GM12874 (cell line): ENCODE data around the gene LGALS14.

Experiments
- TF ChIP-seq, protein P1 (sequence below): IDR thresholded peaks from 2 replicates; pipeline ENCODE4 v1.5.1; 2011; ENCODE audit warnings: low read depth, mild to moderate bottlenecking, control low read depth, low read length, moderate library complexity; ENCODE audit not compliant: insufficient read depth

The LGALS14 gene, protein sequence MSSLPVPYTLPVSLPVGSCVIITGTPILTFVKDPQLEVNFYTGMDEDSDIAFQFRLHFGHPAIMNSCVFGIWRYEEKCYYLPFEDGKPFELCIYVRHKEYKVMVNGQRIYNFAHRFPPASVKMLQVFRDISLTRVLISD

DNA sequence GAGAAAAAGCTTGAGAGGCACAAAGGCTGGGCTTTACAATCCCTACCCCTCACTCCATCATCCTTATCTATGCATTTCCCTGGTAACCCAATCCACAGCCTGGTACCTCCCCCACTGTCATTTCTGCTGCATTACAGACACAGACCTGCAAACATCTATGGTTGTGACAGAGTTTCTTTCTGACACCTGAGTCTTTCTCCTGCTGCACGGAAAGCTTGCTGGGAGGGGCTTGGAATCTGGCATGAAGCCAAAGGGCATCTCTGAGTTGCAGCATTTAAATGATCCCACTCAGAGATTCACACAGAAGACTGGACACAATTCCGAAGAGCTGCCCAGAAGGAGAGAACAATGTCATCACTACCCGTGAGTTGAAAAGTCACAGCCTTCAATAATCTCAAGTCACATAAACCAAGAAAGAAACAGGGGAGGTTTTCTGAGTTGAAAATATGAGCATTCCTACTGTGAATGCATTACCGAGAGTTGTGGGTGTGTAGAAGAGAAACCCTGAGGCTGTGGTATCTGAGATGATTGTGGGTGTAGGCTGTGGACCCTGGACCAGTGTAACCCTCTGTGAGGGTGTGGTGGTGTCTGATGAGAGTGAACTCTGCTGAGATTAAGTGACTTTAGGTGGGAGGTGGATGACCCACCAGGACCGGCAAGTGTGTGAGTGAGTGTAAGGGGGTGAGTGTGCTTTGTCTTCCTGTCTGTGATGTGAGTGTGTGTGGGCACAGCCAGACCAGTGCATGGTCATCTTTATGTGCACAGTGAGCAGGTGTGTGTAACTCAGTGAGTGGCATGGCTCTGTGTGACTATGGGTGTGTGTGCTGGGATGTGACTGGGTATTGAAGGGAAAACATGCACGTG, at the start of gene LGALS14:
Gene LGALS14, plus strand, starts transcription at position 301 of the 864 bp plus-strand sequence. Its CDS starts 48 bp downstream, at position 349.
- TF ChIP-seq, protein P1, sequence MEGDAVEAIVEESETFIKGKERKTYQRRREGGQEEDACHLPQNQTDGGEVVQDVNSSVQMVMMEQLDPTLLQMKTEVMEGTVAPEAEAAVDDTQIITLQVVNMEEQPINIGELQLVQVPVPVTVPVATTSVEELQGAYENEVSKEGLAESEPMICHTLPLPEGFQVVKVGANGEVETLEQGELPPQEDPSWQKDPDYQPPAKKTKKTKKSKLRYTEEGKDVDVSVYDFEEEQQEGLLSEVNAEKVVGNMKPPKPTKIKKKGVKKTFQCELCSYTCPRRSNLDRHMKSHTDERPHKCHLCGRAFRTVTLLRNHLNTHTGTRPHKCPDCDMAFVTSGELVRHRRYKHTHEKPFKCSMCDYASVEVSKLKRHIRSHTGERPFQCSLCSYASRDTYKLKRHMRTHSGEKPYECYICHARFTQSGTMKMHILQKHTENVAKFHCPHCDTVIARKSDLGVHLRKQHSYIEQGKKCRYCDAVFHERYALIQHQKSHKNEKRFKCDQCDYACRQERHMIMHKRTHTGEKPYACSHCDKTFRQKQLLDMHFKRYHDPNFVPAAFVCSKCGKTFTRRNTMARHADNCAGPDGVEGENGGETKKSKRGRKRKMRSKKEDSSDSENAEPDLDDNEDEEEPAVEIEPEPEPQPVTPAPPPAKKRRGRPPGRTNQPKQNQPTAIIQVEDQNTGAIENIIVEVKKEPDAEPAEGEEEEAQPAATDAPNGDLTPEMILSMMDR = no peak

DNA sequence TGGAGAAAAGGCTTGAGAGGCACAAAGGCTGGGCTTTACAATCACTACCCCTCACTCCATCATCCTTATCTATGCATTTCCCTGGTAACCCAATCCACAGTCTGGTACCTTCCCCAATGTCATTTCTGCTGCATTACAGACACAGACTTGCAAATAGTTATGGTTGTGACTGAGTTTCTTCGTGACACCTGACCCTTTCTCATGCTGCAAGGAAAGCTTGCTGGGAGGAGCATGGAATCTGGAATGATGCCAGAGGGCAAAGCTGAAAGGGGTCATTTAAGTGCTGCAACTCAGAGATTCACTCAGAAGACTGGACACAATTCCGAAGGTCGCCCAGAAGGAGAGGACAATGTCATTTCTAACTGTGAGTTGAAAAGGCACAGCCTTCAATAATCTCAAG, 48.7 kb upstream of the LGALS14 start, which contains the start of gene LGALS16:
Gene LGALS16, plus strand, starts transcription at position 301 of the 400 bp plus-strand sequence. Its CDS starts 49 bp downstream, at position 350.
- TF ChIP-seq, protein P1 = no peak

DNA sequence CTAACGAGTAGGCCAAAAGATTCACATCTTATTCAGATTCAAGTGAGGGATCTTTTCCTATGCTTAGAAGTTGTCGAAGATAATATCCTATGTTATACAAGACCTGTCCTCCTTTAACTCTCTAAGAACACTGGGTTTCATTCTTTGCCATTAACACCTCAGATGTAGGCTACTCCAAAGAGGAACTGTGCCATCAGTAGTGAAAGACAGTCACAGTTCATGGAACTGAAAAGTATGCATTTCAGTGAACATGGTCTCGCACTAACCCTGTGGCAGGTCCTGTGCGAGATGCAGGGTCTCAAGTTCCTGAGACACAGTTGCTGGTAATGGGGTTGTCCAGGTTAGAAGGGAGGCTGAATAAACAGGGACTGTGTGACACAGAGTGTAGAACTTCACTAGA, 44.5 kb upstream of the LGALS14 start:
- TF ChIP-seq, protein P1 = no peak

DNA sequence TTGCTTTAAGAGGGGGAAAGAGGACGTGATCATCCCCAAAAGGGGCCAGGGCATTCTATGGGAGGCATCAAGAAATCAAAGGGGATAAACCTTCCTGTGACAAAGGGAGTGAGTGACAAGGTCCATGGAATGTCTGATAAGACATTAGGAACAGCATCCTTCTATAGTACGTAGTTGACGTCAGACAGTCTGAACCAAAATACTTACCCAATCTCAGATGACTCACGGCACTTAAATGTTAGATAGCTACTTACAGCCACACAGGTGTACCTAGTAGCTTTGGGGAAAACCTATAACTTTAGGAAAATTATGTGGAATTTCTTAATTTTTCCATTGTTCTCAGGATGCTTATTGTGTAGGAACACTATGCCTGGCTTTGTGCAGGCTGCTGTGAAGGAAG, 43.6 kb upstream of the LGALS14 start:
- TF ChIP-seq, protein P1 = no peak

DNA sequence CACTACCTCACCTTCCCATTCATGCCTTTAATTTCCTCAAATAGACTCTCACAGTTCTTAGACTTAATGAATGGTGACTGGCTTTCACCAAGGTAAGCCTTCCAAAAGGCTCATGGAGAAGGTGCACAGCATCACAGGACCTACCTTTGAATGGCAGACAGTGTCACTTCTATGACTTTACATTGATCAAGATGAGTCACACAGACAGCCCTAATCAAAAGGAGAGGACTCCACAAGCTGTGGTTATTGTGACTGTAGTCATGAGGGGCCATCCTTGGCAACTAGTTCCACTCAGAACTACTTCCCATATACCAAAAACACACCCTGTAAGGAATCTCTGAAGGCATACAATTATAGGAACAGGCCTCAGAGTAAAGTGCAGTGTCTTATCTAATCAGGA, 42.7 kb upstream of the LGALS14 start:
- TF ChIP-seq, protein P1 = no peak

DNA sequence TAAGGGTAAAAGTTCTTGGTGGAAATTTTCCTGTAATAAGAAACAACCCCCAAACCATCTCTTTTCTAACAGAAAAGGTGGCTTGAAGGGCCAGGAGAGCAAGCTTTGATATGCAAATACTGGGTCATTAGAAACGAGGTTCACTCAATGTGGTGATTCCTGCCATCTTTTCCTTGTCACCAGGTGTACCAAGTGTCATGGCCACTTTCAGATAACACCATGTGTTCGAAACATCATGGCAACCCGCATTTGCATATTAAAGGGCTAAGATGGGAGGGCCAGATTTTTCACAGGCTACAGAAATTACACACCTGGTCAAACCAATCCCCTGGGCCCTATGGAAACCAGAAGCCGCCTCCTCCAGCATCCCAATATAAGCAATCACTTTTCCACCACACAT, 33.3 kb upstream of the LGALS14 start:
- TF ChIP-seq, protein P1 = no peak

DNA sequence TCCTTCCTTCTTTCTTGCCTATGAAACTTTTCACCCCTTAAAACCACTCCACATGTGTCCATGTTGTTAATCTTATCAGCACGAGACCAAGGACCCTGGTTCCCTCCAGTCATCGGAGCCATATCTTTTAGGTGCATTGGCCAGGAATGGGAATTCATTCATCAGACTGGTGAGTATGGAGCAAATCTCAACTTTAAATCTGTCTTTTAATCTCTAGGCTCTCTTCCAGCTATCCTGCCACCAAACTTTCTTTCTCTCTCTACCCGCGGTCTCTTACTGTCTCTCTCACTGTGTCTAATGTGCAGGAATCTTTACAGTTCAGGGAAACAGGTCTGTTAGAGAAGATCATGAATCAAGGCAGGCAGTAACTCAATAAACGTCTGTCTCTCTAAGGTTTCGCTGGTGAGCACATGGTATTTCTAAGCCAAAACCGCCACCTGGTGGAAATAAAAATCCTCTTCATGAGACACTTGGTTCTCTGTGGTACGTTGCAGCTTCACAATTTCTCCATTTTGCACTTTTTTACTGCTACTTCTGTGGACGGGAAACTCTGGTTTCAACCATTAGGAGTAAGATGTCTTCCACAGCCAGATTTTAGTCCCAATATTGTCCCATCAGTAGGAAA, 32.4 kb upstream of the LGALS14 start:
- TF ChIP-seq, protein P1 = peak; percentile 44; the same call in 1 of the 2 replicates
